Neural crest cell (in vitro differentiated cells): Measurements from ENCODE around the gene NYAP2. TPM values are rescaled to one million over a fixed set of nuclear protein-coding genes. Genes with fewer than 3 reads are reported as not detected.

Experiments used
- DNase-seq: peaks from one replicate; pipeline ENCODE4 v3.0.0; 2021; ENCODE audit warnings: low read depth, mixed read lengths, low spot score
- H3K27ac Mint-ChIP-seq: one replicate; pipeline ENCODE4 v1.8.0; 2021; ENCODE audit warnings: mild to moderate bottlenecking, mixed read lengths; ENCODE audit not compliant: unreplicated experiment
- H3K27me3 Mint-ChIP-seq: 2 replicates; pipeline ENCODE4 v1.8.0; 2021; ENCODE audit warnings: low read depth, mild to moderate bottlenecking, mixed read lengths
- H3K36me3 Mint-ChIP-seq: 2 replicates; pipeline ENCODE4 v1.8.0; 2021; ENCODE audit warnings: low read depth, mild to moderate bottlenecking, mixed read lengths
- H3K4me1 Mint-ChIP-seq: 2 replicates; pipeline ENCODE4 v1.8.0; 2021; ENCODE audit warnings: mixed read lengths
- H3K4me3 Mint-ChIP-seq: one replicate; pipeline ENCODE4 v1.8.0; 2021; ENCODE audit warnings: mild to moderate bottlenecking, mixed read lengths
- H3K9me3 Mint-ChIP-seq: 2 replicates; pipeline ENCODE4 v1.8.0; 2021; ENCODE audit warnings: mixed read lengths
- total RNA-seq: library from RNA; stranded (reverse); gene quantifications from 2 replicates; pipeline ENCODE4 v1.2.1, GENCODE V29; 2021
- TF ChIP-seq, protein P1 (sequence below): fragments of 200-600 bp; sonication (generic); conservative IDR thresholded peaks from 2 replicates; pipeline ENCODE4 v1.5.0; 2021; ENCODE audit warnings: antibody characterized with exemption, mild to moderate bottlenecking

The NYAP2 gene
- total RNA-seq, 1 donor from 2014 or later = 0.35 TPM

DNA sequence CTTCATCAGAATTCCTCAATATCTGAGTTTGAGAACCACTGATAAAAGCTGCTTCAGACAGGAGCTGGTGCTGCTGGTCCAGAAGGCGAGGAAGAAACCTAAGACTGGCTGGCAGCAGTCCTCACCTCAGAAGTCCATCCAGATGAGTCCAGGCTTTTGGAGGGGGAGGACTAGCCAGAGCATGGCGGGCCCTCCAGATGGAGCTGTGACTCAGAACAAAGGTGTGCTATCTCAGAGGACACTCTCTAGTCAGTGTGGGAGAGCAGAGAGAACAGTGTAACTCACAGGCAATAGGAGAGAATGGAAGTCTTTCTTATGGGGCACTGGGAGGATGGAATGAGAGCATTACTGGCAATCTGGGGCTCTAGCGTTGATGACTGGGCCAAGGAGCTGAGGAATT lies 191.4 kb downstream of the NYAP2 start:
- Mint-ChIP-seq H3K4me3 (no peak overlapping the region), H3K27ac (peak overlapping the region; percentile 8), H3K36me3 (no peaks in the 10 kb centered on the region), H3K9me3 (no peaks in the 10 kb centered on the region), H3K27me3 (no peaks in the 10 kb centered on the region), H3K4me1 (no peaks in the 10 kb centered on the region)
- TF ChIP-seq, protein P1, sequence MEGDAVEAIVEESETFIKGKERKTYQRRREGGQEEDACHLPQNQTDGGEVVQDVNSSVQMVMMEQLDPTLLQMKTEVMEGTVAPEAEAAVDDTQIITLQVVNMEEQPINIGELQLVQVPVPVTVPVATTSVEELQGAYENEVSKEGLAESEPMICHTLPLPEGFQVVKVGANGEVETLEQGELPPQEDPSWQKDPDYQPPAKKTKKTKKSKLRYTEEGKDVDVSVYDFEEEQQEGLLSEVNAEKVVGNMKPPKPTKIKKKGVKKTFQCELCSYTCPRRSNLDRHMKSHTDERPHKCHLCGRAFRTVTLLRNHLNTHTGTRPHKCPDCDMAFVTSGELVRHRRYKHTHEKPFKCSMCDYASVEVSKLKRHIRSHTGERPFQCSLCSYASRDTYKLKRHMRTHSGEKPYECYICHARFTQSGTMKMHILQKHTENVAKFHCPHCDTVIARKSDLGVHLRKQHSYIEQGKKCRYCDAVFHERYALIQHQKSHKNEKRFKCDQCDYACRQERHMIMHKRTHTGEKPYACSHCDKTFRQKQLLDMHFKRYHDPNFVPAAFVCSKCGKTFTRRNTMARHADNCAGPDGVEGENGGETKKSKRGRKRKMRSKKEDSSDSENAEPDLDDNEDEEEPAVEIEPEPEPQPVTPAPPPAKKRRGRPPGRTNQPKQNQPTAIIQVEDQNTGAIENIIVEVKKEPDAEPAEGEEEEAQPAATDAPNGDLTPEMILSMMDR = no peak
- no peak for DNase-seq

DNA sequence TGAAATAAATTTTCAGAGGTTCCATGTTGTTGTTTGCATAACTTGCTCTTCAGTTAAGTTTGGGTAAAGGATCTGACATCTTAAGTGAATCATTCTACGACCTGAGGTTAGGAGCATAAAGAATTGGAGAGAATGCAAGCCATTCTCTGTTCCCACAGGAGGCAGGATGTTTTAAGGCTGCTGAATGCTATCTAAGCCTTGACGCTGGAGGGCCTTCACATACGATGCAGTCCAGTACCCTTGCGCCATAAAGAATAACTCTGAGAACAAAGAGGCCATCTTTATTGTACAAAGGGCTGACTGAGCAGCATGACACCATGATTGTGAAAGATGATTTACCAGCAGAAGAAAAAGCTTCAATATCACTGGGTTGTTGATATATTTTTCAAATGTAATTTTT lies 198.4 kb downstream of the NYAP2 start:
- peaks cover 20% of the 10 kb centered on the region for H3K36me3 Mint-ChIP-seq
- H3K9me3 Mint-ChIP-seq = peaks cover 19% of the 10 kb centered on the region
- no peak overlapping the region for H3K4me3 Mint-ChIP-seq
- H3K27ac Mint-ChIP-seq = no peak overlapping the region
- H3K27me3 Mint-ChIP-seq = no peaks in the 10 kb centered on the region
- peak; percentile 8 for DNase-seq
- peaks cover 26% of the 10 kb centered on the region for H3K4me1 Mint-ChIP-seq
- TF ChIP-seq, protein P1 = no peak

DNA sequence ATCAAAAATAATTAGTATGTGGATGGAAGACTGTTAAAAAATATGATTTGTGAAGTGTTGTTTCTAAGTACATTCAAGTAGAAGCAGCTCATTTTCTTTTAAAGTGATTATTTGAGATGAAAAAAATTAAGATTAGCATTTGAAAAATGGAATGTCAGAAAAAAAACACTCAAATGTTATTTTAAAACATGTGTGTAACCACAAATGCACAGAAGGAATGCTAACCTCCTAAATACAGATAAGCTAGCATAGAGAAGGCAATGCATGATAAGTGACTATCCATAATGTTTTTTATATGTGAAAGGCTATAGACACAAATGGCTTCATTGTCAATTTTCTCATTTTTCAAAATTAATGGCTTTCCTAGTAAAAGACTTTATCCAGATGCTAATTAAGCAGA lies 198.9 kb downstream of the NYAP2 start:
- Mint-ChIP-seq H3K4me3 (no peak overlapping the region), H3K4me1 (peaks cover 26% of the 10 kb centered on the region), H3K27ac (no peak overlapping the region), H3K36me3 (peaks cover 20% of the 10 kb centered on the region), H3K27me3 (no peaks in the 10 kb centered on the region), H3K9me3 (peaks cover 19% of the 10 kb centered on the region)
- no peak for DNase-seq
- TF ChIP-seq, protein P1 = no peak

DNA sequence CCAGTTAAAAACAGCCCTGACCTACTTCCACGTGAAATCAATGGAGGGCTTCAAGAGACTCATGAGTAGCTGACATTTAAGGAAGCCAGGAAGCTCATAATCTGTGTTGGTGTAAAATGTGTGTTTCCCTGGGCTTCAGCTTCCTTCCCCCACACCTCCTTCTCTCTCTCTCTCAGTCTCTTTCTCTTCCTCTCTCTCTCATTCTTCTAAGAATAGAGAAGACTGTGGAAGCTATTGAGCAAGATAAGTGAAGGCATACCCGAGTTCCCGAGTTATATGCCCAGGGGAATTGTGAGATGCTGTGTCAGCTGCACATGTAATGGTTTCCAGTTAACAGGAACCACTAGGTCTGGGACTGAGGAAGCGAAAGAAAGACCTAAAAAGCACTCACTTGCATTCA lies 199.4 kb downstream of the NYAP2 start:
- peaks cover 26% of the 10 kb centered on the region for H3K4me1 Mint-ChIP-seq
- TF ChIP-seq, protein P1 = no peak
- H3K4me3 Mint-ChIP-seq = no peak overlapping the region
- no peaks in the 10 kb centered on the region for H3K27me3 Mint-ChIP-seq
- peaks cover 20% of the 10 kb centered on the region for H3K36me3 Mint-ChIP-seq
- H3K27ac Mint-ChIP-seq = no peak overlapping the region
- H3K9me3 Mint-ChIP-seq = peaks cover 19% of the 10 kb centered on the region
- DNase-seq = no peak

DNA sequence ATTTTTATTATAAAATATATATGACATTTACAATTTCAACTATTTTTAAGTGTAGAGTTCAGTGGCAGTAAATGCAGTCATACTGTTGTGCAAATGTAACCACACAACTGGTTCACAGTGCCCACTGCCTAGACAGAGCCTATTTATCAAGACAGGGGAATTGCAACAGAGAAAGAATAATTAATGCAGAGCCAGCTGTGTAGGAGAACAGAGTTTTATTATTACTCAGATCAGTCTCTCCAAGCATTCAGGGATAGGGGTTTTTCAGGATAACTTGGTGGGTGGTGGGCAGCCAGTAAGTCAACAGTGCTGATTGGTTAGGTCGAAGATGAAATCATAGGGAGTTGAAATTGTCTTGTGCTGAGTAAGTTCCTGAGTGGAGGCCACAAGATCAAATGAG lies 200.3 kb downstream of the NYAP2 start:
- Mint-ChIP-seq H3K36me3 (peaks cover 20% of the 10 kb centered on the region), H3K27ac (no peak overlapping the region), H3K4me1 (peaks cover 26% of the 10 kb centered on the region), H3K4me3 (no peak overlapping the region), H3K27me3 (no peaks in the 10 kb centered on the region), H3K9me3 (peaks cover 19% of the 10 kb centered on the region)
- TF ChIP-seq, protein P1 = no peak
- no peak for DNase-seq

DNA sequence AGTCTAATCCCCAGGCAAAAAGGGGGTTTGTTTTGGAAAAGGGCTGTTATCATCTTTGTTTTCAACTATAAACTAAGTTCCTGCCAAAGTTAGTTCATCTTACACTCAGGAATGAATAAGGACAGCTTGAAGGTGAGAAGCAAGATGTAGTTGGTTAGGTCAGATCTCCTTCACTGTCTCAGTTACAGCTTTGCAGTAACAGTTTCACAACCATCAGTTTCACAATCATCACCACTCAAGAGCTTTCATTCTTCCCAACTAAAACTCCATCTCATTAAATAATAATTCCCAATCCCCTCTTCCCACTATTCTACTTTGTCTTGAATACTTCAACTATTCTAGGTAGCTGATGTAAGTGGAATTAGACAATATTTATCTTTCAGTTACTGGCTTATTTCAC lies 200.9 kb downstream of the NYAP2 start:
- Mint-ChIP-seq H3K36me3 (peaks cover 20% of the 10 kb centered on the region), H3K27ac (no peak overlapping the region), H3K4me1 (peaks cover 26% of the 10 kb centered on the region), H3K9me3 (peaks cover 19% of the 10 kb centered on the region), H3K27me3 (no peaks in the 10 kb centered on the region), H3K4me3 (no peak overlapping the region)
- DNase-seq = no peak
- TF ChIP-seq, protein P1 = no peak
